MM.1S (cell line): Measurements from ENCODE around the gene SPACA9.

ENCODE experiments used
- EZH2 ChIP-seq: fragments of 300-600 bp; sonication (generic); optimal IDR thresholded peaks from 2 replicates; pipeline ENCODE3; 2017; ENCODE audit warnings: low read depth, mild to moderate bottlenecking, antibody characterized with exemption, low read length, mixed read lengths
- TF ChIP-seq, protein P1 (sequence below): fragments of 300-600 bp; sonication (generic); IDR thresholded peaks from 2 replicates; pipeline ENCODE4 v1.5.1; 2016; ENCODE audit warnings: antibody characterized with exemption, low read length, mixed read lengths

GRCh38 chr9:132878695-132879456 lies at the start of gene SPACA9:
- TF ChIP-seq, protein P1, sequence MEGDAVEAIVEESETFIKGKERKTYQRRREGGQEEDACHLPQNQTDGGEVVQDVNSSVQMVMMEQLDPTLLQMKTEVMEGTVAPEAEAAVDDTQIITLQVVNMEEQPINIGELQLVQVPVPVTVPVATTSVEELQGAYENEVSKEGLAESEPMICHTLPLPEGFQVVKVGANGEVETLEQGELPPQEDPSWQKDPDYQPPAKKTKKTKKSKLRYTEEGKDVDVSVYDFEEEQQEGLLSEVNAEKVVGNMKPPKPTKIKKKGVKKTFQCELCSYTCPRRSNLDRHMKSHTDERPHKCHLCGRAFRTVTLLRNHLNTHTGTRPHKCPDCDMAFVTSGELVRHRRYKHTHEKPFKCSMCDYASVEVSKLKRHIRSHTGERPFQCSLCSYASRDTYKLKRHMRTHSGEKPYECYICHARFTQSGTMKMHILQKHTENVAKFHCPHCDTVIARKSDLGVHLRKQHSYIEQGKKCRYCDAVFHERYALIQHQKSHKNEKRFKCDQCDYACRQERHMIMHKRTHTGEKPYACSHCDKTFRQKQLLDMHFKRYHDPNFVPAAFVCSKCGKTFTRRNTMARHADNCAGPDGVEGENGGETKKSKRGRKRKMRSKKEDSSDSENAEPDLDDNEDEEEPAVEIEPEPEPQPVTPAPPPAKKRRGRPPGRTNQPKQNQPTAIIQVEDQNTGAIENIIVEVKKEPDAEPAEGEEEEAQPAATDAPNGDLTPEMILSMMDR = no peak
- TF ChIP-seq EZH2 = no peak
